GM23338 (cell line): Measurements from ENCODE around the gene TMEM222.

Experiments used
- CREB1 ChIP-seq: fragments of 250-450 bp; sonication (Bioruptor Pico); IDR thresholded peaks from 2 replicates; pipeline ENCODE4 v1.5.0; 2020; ENCODE audit warnings: low read depth, mild to moderate bottlenecking, moderate library complexity
- CTCF ChIP-seq, 2 experiments: fragments of 200-600 bp in 1 of 2; sonication (generic) in 1 of 2; conservative IDR thresholded peaks; 2 replicates each; pipeline versions ENCODE4 v1.5.1 to v1.6.1; 2016 to 2017; ENCODE audit warnings: antibody characterized with exemption in 2 of 2, low read depth in 2 of 2, mild to moderate bottlenecking in 2 of 2, moderate library complexity in 1 of 2
- EZH2 ChIP-seq: fragments of 200-600 bp; sonication (generic); IDR thresholded peaks from one replicate; pipeline ENCODE4 v1.8.0; 2017; ENCODE audit warnings: antibody characterized with exemption, mild to moderate bottlenecking, low read depth; ENCODE audit not compliant: unreplicated experiment
- EZH2phosphoT487 ChIP-seq: fragments of 200-600 bp; sonication (generic); IDR thresholded peaks from one replicate; pipeline ENCODE4 v1.8.1; 2018; ENCODE audit warnings: antibody characterized with exemption; ENCODE audit not compliant: unreplicated experiment
- POLR2AphosphoS5 ChIP-seq: IDR thresholded peaks from 2 replicates; pipeline ENCODE4 v1.6.1; 2016; ENCODE audit warnings: antibody characterized with exemption, low read depth
- REST ChIP-seq: IDR thresholded peaks from one replicate; pipeline ENCODE4 v1.6.1; 2018; ENCODE audit warnings: antibody characterized with exemption; ENCODE audit not compliant: unreplicated experiment
- STAT1 ChIP-seq: IDR thresholded peaks from one replicate; pipeline ENCODE4 v1.6.1; 2016; ENCODE audit warnings: antibody characterized with exemption; ENCODE audit not compliant: unreplicated experiment
- ZNF331 ChIP-seq: fragments of 250-450 bp; sonication (Bioruptor Pico); IDR thresholded peaks from 2 replicates; pipeline ENCODE4 v1.5.0; 2020; ENCODE audit warnings: low read depth, mild to moderate bottlenecking, moderate library complexity
- TF ChIP-seq, protein P1 (sequence below): IDR thresholded peaks from 2 replicates; pipeline ENCODE4 v1.6.1; 2016; ENCODE audit warnings: antibody characterized with exemption

DNA sequence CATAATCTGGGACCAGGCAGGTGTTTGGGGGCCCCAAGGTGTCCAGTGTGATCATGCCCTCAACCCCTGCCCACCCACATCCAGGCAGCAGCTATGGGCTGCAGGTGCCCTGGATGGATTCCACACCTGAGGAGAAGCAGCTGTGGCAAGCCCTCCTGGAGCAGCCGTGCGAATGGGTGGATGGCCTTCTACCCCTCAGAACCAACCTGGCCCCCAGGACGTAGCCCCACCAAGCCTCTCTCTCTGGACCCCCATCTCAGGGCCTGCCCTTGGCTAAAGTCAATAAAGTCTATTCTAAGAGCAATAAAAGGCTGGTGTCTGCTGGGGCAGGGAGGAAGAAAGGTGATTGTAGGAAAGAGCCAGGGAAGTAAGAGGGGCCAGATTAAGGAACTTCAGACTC is 31.7 kb downstream of the TMEM222 start:
- no peak for TF ChIP-seq CTCF (conservative IDR thresholded peaks at IDR 0.05; ENCODE audit: low read depth in 2 of 2)
- no peak for TF ChIP-seq POLR2AphosphoS5
- no peak for TF ChIP-seq REST
- TF ChIP-seq EZH2 = no peak
- no peak for TF ChIP-seq CREB1
- no peak for TF ChIP-seq ZNF331 (CRISPR knock-in tag)
- TF ChIP-seq EZH2phosphoT487 = no peak
- TF ChIP-seq STAT1 = no peak
- TF ChIP-seq, protein P1, sequence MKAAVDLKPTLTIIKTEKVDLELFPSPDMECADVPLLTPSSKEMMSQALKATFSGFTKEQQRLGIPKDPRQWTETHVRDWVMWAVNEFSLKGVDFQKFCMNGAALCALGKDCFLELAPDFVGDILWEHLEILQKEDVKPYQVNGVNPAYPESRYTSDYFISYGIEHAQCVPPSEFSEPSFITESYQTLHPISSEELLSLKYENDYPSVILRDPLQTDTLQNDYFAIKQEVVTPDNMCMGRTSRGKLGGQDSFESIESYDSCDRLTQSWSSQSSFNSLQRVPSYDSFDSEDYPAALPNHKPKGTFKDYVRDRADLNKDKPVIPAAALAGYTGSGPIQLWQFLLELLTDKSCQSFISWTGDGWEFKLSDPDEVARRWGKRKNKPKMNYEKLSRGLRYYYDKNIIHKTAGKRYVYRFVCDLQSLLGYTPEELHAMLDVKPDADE = no peak
